Urothelium cell line (cell line): ENCODE measurements around the gene KCNK15.
A peak's percentile ranks its signal among the peaks of the same experiment; 100 is the strongest.
"Not testable (repeated sequence)": the region's sequence is repeated elsewhere in the genome, so short reads cannot be mapped to it uniquely, and the experiment has no call there.

Experiments
- DNase-seq: peaks from one replicate; pipeline ENCODE4 v3.0.0; 2011; ENCODE audit warnings: low spot score, mixed read lengths
- FAIRE-seq: peaks from 2 replicates; lab custom pipeline; 2011; peaks lifted over from hg19 to GRCh38; lab: Jason Lieb, UNC

KCNK15 gene

DNA sequence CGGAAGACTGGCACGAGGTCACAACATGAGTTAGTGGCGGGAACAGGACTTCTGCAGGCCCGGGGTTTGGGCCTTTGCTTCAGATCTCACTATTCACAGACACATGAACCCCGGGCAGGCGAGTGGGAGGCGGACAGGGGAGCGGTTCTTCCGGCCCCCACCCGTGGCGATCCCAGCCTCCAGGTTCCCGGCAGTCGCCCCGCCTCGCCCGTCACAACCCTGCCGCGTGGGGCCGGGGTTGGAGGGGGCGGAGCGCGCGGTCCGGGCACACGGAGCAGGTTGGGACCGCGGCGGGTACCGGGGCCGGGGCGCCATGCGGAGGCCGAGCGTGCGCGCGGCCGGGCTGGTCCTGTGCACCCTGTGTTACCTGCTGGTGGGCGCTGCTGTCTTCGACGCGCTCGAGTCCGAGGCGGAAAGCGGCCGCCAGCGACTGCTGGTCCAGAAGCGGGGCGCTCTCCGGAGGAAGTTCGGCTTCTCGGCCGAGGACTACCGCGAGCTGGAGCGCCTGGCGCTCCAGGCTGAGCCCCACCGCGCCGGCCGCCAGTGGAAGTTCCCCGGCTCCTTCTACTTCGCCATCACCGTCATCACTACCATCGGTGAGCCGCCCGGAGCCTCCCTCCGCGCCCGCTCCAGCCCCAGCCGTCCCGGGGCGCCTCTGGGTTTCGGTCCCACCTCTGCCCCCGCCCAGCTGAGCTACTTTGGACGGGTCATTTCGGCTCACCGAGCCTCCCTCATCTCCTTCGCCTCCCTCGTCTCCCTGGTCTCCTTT, at the start of gene KCNK15:
TSS of gene KCNK15 (plus strand) at position 268 of the 769 bp plus-strand sequence. CDS start at position 314, 46 bp downstream.
- DNase-seq (no peak), FAIRE-seq (no peak)

DNA sequence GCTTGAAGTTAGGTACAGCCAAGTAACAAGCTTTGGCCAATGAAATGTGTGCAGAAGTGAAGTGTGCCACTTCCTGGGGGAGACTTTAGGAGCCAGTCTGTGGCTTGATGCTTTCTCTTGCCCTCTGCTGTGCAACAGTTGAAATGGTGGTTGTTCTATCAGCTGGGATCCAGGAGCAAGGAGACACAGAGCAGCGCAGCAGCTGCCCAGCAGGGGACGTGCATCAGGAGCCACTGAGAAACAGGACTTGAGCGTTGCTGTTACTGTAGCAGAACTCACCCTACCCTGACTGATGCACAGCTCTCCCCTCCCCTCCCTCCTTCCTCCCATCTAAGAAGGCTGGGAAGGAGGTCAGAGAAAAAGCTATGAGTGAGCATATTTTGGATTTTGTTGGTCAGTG, 49.4 kb upstream of the KCNK15 start:
- no peak for FAIRE-seq
- DNase-seq = no peak

DNA sequence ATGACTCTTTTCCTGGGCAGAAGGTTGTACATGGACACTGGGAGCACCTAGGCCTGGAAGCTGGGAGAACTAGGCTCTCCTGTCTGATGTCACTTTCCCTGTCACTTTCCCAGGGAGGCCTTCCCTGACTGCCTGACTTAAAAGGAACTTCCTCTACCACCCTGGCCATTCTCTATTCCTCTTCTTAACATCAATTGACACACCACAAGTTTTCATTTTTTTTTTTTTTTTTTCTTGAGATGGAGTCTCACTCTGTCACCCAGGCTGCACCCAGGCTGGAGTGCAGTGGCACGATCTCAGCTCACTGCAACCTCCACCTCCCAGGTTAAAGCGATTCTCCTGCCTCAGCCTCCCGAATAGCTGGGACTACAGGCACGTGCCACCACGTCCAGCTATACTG, 48.6 kb upstream of the KCNK15 start:
- DNase-seq, FAIRE-seq: not testable (repeated sequence)

DNA sequence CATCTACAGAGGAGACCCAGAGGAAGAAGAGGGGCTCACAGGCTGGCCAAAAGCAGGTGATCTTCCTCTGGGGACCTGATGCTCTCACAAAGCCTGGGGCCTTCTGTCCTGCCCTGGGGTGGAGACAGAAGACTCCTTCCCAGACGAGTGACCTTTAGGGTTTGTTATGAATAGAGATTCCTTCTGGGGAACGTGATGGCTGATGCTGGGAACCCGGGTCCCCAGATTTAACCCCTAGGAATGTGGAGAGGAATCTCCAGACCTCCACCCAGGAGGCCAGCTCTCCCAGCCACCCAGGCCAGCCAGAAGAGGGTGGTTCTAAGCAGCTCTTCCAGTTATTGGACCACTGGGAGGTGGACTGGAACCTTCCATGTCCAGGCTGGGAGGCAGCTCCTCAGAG, 47.3 kb upstream of the KCNK15 start:
- no peak for DNase-seq

DNA sequence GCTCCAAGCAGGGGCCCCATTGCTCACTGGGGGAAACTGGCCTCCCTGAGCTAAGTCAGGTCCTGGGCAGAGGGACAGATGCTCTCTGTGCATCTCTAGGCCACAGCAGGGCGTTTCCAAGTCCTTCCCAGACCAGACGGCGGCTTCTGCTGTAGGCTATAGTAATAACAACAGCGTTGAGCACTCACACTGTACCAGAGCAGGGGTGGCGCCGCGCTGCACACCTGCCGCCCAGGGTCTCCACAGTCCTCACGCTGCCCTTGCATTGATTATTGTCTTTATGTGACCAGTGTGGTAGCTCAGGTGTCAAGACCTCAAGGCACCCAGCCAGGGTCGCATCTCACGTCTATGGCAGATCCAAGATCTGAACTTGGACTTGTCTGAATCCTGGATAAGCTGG, 45.4 kb upstream of the KCNK15 start:
- FAIRE-seq (no peak), DNase-seq (no peak)

More for the DNA sequence above, 47.3 kb upstream of the KCNK15 start:
- FAIRE-seq = no peak

DNA sequence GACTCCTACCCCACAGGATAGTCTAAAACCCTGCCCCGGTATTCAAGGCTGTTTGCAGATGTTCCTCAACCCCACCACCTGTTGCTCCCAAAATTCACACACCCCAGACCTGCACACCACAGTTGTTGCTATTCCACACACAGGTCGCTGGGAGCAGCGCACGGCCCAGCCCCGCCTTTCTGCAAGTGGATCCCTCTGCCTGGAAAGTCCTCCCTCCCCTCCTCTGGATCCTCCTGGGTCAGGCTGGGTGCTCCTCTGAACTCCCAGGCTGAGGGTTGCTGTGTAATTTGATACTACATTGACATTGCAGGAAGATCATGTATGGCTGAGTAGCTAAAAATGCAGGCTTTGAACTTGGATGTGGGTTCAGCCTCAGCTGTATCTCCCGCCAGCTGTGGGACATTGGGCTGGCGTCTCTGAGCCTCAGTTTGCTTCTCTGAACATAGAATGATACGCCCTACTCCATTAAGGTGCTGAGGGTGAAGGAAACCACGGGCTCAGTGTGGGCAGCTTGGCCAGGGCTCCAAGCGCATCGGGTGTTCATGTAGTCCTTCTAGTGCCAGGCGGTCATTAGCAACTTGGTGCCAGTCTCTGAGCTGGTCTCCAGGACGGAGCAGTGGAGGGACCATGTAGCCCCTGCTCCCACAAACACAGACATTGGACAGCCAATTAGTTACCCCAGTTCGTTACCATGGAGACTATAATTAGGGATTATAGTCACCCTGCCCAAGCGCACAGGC, 44.4 kb upstream of the KCNK15 start:
- DNase-seq (no peak), FAIRE-seq (no peak)

DNA sequence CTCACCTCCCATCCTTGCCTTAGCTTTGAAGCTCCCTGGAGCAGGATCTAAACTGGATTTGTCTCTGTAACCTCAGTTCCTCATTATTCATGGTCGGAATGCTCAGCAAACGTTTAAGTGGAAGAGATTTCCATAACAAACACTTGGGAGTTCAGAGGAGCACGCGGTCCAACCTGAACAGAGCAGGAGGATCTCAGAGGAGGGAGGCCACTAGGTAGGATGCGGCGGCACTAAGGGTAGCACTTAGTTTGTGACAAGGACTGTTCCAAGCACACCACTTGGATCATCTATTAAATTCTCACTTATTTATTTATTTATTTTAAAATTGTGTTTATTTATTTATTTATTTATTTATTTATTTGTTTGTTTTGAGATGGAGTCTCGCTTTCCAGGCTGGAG, 43.8 kb upstream of the KCNK15 start:
- DNase-seq (no peak), FAIRE-seq (no peak)

DNA sequence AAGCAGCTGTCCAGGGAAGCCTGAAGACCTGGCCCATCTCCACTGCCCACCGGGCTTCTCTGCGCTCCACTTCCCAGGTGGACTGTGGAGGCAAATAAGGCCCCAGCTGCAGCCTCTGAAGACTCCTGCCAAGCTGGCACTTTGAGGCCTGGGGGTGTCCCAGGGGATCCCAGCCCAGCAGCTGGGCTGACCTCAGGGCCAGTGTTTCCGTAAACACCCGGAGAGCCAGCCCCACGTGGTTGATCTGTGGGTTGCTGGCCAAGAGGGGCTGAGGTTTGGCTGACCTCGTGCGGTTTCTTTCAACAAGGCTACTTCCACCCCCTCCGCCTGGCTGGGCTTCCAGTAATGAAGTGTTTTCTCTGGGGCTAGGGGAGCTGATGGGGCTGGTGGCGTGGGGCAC, 42.9 kb upstream of the KCNK15 start:
- DNase-seq = peak; percentile 68

DNA sequence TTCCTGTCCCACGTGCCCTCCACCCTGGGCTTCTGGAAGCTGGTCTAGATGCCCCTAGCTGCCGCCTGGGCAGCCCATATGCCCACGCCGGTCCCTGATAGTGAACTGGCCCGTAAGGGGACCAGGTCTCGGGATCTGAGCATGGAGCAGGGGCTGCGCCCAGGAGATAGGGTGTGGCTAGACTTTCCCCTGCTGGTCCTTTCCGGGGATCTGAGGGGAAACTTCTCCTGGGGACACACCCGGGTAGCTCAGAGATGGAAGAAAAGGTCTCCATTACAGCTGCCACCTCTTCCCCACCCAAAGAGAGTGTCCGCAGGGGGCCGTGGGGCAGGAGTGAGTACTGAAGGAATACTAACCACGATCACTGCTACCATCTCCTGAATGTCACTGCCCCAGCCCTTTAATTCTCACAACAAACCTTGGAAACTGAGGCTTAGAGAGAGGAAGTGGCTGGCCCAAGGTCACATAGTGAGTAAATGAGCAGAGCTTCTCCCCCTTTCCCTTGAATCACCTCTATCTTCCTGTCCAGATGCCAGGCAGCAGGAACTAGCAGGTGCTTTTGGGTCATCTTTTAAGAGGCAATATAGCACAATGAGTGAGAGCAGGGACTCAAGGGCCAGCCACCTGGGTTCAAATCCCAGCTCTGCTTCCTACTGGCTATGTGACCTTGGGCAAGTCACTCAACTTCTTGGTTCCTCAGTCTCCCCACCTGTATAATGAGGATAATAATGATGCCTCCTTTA, 42.3 kb upstream of the KCNK15 start:
- FAIRE-seq = no peak

More for the DNA sequence above, 42.9 kb upstream of the KCNK15 start:
- FAIRE-seq = no peak

DNA sequence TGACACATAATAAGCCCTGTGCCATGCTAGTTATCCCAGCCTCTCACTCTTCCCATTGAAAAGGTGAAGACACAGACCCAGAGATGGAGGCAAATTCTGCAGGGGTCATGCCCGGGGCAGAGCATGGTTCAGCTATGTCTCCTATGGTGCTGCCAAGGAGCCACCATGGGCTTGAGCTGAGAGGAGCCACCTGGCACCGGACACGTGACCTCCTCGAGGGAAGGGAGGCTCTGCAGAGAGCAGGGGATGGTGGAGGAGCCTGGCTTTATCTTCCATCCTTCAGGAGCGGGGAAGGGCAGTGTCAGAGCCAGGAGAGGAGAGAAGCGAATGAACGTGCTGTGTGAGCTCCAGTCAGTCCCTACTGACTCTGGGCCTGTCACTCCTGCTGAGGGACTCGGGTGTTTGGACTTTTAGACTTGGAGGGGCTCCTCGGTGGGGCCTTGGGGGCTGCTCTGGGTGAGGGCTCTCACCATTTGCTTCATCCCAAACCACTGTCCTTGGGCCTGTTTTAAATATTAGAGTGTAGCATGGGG, 41.6 kb upstream of the KCNK15 start:
- DNase-seq = no peak
- FAIRE-seq = no peak

More for the DNA sequence above, 42.3 kb upstream of the KCNK15 start:
- DNase-seq = no peak

DNA sequence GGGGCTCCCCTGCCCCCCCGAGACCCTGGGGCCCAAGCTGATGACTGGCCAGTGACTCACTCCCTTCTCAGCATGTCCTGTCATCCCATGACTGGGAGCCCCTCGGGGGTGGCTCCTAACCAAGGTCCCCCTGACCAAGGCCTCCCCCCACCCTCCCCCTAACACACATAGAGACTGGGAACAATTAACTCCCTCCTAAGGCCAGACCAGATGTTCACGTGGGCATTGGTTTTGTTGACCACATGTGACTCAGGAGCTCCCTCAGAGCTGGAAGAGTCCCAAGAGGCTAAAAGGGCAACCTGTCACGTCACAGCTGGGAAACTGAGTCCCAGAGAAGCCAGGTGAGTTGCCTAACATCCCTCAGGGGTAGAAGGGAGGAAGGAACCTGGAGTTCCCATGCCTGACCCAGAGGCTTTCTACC, 41.1 kb upstream of the KCNK15 start:
- FAIRE-seq (no peak), DNase-seq (no peak)

DNA sequence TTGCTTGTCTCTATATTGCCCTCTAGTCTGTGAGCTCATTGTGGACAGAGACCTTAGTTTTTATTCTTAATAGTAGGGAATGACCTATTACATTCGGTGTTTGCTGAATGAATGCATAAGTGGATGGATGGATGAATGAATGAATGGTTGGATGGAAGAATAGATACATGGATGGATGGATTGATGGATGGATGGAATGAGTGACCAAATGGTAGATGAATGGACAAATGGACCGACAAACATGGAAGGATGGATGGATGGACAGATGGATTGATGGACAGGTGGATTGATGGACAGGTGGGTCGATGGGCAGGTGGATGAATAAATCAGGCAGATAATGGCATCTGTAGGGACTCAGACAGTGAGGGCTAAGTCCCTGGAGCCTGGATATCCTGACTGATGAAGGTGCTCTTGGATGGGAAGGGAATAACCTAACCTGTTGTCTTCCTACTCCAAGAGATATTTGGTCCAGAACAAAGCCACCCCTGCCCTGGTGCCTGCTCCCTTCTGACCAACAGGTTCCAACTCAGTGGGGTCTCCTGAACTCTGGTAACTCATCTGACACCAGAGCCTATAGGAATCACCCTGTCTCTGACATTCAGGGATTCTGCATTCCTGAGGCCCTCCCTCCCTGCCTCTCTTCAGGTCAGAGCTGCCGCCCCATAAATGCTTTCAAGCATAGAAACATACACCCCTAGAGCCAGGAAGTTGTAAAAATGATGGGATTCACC, 40.1 kb upstream of the KCNK15 start:
- DNase-seq (no peak), FAIRE-seq (peak; percentile 27)

DNA sequence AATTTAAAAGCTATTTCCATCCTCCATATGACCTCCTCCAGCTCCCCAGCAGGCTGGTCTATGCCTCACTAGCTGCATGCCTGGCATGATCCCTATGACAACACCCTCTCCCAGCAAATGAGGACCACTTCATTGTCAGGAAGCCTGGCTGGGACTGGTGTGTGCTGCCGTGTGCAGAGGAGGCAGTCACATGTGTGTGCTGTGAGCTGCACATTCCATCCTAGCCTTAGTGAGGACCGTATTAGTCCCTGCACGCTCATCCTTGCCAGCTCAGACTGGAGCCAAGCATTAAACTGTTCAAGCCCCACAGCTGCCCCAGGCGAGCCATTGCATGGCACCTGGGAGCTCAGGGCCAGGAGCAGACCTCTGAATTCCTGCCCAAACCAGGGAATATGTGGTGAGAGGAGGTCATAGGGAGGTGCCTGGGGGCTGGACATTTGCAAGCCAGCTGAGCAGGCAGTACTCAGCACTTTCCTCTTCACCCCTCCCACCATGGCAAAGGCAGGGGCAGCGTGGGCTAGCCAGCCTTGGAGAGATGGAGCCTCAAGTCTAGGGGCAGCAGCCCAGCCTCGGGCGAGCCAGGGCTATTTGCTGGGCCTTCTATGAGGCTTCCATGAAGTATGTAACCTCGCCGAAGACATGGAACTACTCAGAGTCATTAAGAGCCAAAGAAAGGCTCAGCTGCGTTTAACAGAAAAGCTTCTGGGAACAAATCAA, 39.2 kb upstream of the KCNK15 start:
- DNase-seq (no peak), FAIRE-seq (no peak)

DNA sequence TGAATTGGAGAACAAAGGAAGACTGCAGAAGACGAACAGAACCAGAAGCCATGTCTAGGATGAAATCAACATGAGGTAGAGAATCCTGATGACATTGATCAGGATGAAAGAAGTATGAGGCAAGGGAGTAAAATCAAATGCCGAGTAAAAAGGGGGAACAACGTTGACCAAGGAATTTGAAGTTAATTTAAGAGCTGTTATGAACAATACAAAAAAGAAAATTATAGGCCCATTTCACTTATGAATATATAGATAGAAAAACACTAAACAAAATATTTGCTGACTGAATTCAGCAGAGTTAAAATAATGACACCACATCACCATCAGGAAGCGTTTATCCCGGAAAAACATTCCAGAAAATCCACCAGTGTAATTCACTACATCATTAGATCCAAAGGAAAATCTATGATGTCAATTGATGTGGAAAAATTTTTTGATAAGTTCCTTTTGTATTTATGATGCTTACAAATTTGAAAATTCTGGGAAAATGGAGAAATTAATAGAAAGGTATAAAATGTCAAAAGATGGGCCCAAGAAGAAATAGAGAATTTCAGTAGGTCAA, 38.6 kb upstream of the KCNK15 start:
- DNase-seq = no peak
- no peak for FAIRE-seq

DNA sequence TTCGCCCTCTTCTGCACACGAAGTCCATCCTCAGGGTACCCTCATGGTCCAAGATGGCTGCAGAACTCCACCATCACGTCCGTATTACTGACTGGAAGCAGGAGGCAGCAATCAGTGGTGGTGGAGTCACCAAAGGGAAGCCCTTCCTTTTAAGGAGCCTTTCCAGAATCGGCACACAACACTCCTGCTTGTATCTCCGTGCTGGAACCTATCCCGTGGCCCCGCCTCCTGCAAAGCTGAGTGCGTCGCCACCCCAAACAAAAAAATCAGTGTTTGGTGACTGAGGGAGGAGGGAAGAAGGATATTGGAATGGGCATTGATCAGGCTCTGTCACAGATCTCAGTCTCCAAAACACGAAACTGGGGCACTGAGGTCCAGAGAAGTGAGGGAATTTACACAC, 36.3 kb upstream of the KCNK15 start:
- no peak for FAIRE-seq
- no peak for DNase-seq

DNA sequence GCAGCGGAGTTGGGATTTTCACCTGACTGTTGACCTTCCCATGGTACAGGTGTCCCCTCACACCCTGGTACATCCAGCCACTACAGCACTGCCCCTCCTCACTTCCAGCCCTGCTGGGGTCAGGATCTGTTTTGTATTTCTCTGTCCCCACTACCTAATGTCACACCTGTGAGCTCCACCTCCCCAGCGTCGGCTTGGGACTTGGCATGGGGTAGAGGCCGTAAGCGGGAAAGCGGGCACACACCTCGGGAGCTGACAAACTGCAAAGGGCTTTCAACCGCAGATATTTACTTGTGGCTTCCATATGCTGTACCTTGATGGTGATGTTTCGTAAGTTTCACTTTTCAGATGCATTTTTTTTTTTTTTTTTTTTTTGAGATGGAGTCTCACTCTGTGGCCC, 35.9 kb upstream of the KCNK15 start:
- no peak for DNase-seq
- FAIRE-seq = no peak

DNA sequence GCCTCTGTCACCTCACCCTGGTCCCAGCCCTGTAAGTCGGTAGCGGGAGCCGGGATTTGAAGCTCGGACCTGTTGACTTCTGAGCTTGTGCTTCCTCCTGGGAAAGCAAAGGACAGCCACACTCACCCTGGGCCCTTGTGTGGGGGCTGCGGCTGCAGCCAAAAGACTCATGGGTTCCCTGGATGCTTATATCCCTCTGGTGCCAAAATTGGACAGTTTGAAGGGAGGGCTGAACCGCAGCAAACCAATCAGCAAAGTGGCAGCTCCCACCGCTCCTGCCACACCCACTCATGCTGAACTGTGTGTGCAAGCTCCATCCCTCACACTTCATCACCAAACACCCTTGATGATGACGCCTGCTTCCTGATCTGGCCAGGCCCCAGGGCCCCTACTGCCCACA, 34.4 kb upstream of the KCNK15 start:
- no peak for FAIRE-seq
- no peak for DNase-seq

DNA sequence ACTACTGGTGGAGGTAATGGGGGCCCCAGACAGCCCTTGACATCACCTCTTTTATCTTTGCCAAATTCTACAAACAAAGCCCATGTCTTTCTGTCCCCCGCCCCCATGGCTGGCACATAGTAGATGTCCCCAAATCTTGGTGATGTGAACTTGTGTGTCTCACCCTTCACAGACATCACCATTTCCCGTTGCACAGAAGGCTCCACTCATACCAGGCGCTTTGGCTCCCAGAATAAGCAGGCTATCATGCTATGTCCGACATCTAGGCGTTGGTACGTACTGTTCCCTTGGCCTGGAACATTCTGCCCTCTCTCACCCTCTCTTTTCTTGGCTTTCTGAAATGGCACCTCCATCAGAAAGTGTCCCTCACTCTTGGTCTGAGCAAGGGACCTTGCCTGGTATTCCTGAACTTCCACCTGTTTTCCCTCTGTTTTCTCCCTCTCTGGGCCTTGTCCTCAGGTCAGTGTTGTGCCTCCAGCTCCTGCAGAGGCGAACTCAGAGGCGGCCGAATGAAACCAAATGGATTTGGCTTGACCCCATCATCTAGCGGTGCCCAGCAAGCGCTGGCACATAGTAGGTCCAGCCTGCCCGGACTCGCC, 31.5 kb upstream of the KCNK15 start:
- FAIRE-seq (no peak), DNase-seq (no peak)
